GM23338 (cell line): Measurements from ENCODE around the gene COPB1. TPM values are rescaled to one million over a fixed set of nuclear protein-coding genes. Genes with fewer than 3 reads are reported as not detected.

Experiments used
- ATAC-seq: fragments of 200-7000 bp; cut with Tn5 transposase; 3 replicates; pipeline ENCODE4 v1.9.1; 2020
- DNase-seq: peaks from one replicate; pipeline ENCODE4 v3.0.0-alpha.2; 2015; ENCODE audit warnings: low spot score
- H2AFZ ChIP-seq: fragments of 200-600 bp; sonication (generic); 2 replicates; pipeline ENCODE4 v1.8.0; 2016; ENCODE audit warnings: antibody characterized with exemption, mild to moderate bottlenecking, moderate library complexity
- H3F3A ChIP-seq: fragments of 200-600 bp; sonication (generic); replicated peaks from 2 replicates; pipeline ENCODE4 v1.8.0; 2017; ENCODE audit warnings: antibody characterized with exemption, mixed run types, low read depth
- H3K27ac ChIP-seq: fragments of 200-600 bp; sonication (generic); 2 replicates; pipeline ENCODE4 v1.6.1; 2016; ENCODE audit warnings: low read depth
- H3K27me3 ChIP-seq: fragments of 200-600 bp; sonication (generic); 2 replicates; pipeline ENCODE4 v1.8.0; 2016; ENCODE audit warnings: mild to moderate bottlenecking, mixed run types, moderate library complexity; ENCODE audit not compliant: insufficient read depth
- H3K36me3 ChIP-seq: fragments of 200-600 bp; sonication (generic); 2 replicates; pipeline ENCODE4 v1.8.0; 2016; ENCODE audit warnings: mild to moderate bottlenecking; ENCODE audit not compliant: insufficient read depth
- H3K4me1 ChIP-seq: fragments of 200-600 bp; sonication (generic); 2 replicates; pipeline ENCODE4 v1.8.0; 2016; ENCODE audit warnings: mild to moderate bottlenecking, moderate library complexity; ENCODE audit not compliant: insufficient read depth
- H3K4me2 ChIP-seq: fragments of 200-600 bp; sonication (generic); 2 replicates; pipeline ENCODE4 v1.7.1; 2017; ENCODE audit warnings: mixed run types
- H3K4me3 ChIP-seq: fragments of 200-600 bp; sonication (generic); 2 replicates; pipeline ENCODE4 v1.6.1; 2016; ENCODE audit warnings: mixed run types
- H3K79me2 ChIP-seq: fragments of 200-600 bp; sonication (generic); replicated peaks from 2 replicates; pipeline ENCODE4 v1.8.0; 2017; ENCODE audit warnings: mild to moderate bottlenecking; ENCODE audit not compliant: insufficient read depth
- H3K9me2 ChIP-seq: fragments of 200-600 bp; sonication (generic); 2 replicates; pipeline ENCODE4 v1.8.0; 2017; ENCODE audit not compliant: insufficient read depth
- H4K20me1 ChIP-seq: fragments of 200-600 bp; sonication (generic); replicated peaks from 2 replicates; pipeline ENCODE4 v1.8.0; 2017; ENCODE audit warnings: mild to moderate bottlenecking; ENCODE audit not compliant: insufficient read depth
- H3K27ac Mint-ChIP-seq: 2 replicates; pipeline ENCODE4 v1.8.0; 2020; ENCODE audit warnings: inconsistent platforms, mild to moderate bottlenecking, moderate library complexity, mixed read lengths
- H3K27me3 Mint-ChIP-seq: 3 replicates; pipeline ENCODE4 v1.8.0; 2022; ENCODE audit warnings: low read depth, mild to moderate bottlenecking, moderate library complexity, mixed read lengths, inconsistent platforms; ENCODE audit not compliant: insufficient read depth, poor library complexity
- H3K36me3 Mint-ChIP-seq: 3 replicates; pipeline ENCODE4 v1.8.0; 2021; ENCODE audit warnings: low read depth, mild to moderate bottlenecking, inconsistent platforms, moderate library complexity, mixed read lengths
- H3K4me1 Mint-ChIP-seq: 3 replicates; pipeline ENCODE4 v1.8.0; 2020; ENCODE audit warnings: mild to moderate bottlenecking, inconsistent platforms, mixed read lengths
- H3K4me3 Mint-ChIP-seq: 3 replicates; pipeline ENCODE4 v1.8.0; 2021; ENCODE audit warnings: moderate library complexity, mild to moderate bottlenecking, inconsistent platforms, mixed read lengths
- H3K9me3 Mint-ChIP-seq: 3 replicates; pipeline ENCODE4 v1.8.0; 2020; ENCODE audit warnings: moderate library complexity, mild to moderate bottlenecking, inconsistent platforms, mixed read lengths
- CTCF ChIP-seq, 2 experiments: fragments of 200-600 bp in 1 of 2; sonication (generic) in 1 of 2; conservative IDR thresholded peaks; 2 replicates each; pipeline versions ENCODE4 v1.5.1 to v1.6.1; 2016 to 2017; ENCODE audit warnings: antibody characterized with exemption in 2 of 2, low read depth in 2 of 2, mild to moderate bottlenecking in 2 of 2, moderate library complexity in 1 of 2
- ETS1 ChIP-seq: IDR thresholded peaks from 2 replicates; pipeline ENCODE4 v1.6.1; 2016; ENCODE audit warnings: antibody characterized with exemption
- EZH2 ChIP-seq: fragments of 200-600 bp; sonication (generic); IDR thresholded peaks from one replicate; pipeline ENCODE4 v1.8.0; 2017; ENCODE audit warnings: antibody characterized with exemption, mild to moderate bottlenecking, low read depth; ENCODE audit not compliant: unreplicated experiment
- EZH2phosphoT487 ChIP-seq: fragments of 200-600 bp; sonication (generic); IDR thresholded peaks from one replicate; pipeline ENCODE4 v1.8.1; 2018; ENCODE audit warnings: antibody characterized with exemption; ENCODE audit not compliant: unreplicated experiment
- JUNB ChIP-seq: IDR thresholded peaks from one replicate; pipeline ENCODE4 v1.6.1; 2016; ENCODE audit warnings: antibody characterized with exemption; ENCODE audit not compliant: unreplicated experiment
- REST ChIP-seq: IDR thresholded peaks from one replicate; pipeline ENCODE4 v1.6.1; 2018; ENCODE audit warnings: antibody characterized with exemption; ENCODE audit not compliant: unreplicated experiment
- STAT1 ChIP-seq: IDR thresholded peaks from one replicate; pipeline ENCODE4 v1.6.1; 2016; ENCODE audit warnings: antibody characterized with exemption; ENCODE audit not compliant: unreplicated experiment
- ZNF114 ChIP-seq: fragments of 250-450 bp; sonication (Bioruptor Pico); IDR thresholded peaks from 2 replicates; pipeline ENCODE4 v1.5.0; 2020; ENCODE audit warnings: mild to moderate bottlenecking, moderate library complexity
- ZNF331 ChIP-seq: fragments of 250-450 bp; sonication (Bioruptor Pico); IDR thresholded peaks from 2 replicates; pipeline ENCODE4 v1.5.0; 2020; ENCODE audit warnings: low read depth, mild to moderate bottlenecking, moderate library complexity
- polyA plus RNA-seq: library from polyadenylated mRNA; unstranded; fragments of >200 nt; fragmentation: Nextera tagmentation; extraction: Ambion mirVana; gene quantifications from 2 replicates; pipeline ENCODE4 v1.2.1, GENCODE V29; 2016
- total RNA-seq: library from RNA; depleted of rRNA; stranded (reverse); fragments of >200 nt; shearing (Covaris generic); gene quantifications from 2 replicates; pipeline ENCODE4 v1.2.3, GENCODE V29; 2014

The COPB1 gene
- total and polyA plus RNA-seq, 2 experiments from 2014 or later = 42.3 to 104 TPM

- TF ChIP-seq CTCF (conservative IDR thresholded peaks at IDR 0.05; ENCODE audit: low read depth in 2 of 2) (no peak; a peak in 1 of 4 replicates), EZH2phosphoT487 (no peak), ETS1 (no peak), REST (no peak), JUNB (no peak)
- Histone ChIP-seq H3K36me3 (no peaks in the 10 kb centered on the region), H3K79me2 (no peaks in the 10 kb centered on the region), H3K4me1 (peaks cover 20% of the 10 kb centered on the region), H2AFZ (no peak overlapping the region), H3K4me3 (no peak overlapping the region), H3K27ac (no peak overlapping the region), H3K9me2 (no peaks in the 10 kb centered on the region), H3K27me3 (no peaks in the 10 kb centered on the region), H4K20me1 (no peaks in the 10 kb centered on the region), H3F3A (no peaks in the 10 kb centered on the region), H3K4me2 (no peak overlapping the region)
- no peak overlapping the region for H3K27ac Mint-ChIP-seq
- DNase-seq (peak; percentile 33), ATAC-seq (peak; percentile 16)
- H3K27me3 Mint-ChIP-seq = no peaks in the 10 kb centered on the region
- peaks cover 17% of the 10 kb centered on the region for H3K4me1 Mint-ChIP-seq
- no peaks in the 10 kb centered on the region for H3K9me3 Mint-ChIP-seq
- H3K36me3 Mint-ChIP-seq = no peaks in the 10 kb centered on the region
- no peak overlapping the region for H3K4me3 Mint-ChIP-seq
These were observed 79.4 kb downstream of the COPB1 start for GRCh38 chr11:14420223-14420622.

GRCh38 chr11:14418801-14419417, 80.7 kb downstream of the COPB1 start:
- H3K4me1 Mint-ChIP-seq = peaks cover 23% of the 10 kb centered on the region
- no peak overlapping the region for H3K4me3 Mint-ChIP-seq
- Histone ChIP-seq H3K36me3 (no peaks in the 10 kb centered on the region), H2AFZ (no peak overlapping the region), H3K4me2 (no peak overlapping the region), H4K20me1 (no peaks in the 10 kb centered on the region), H3K4me3 (no peak overlapping the region), H3K9me2 (no peaks in the 10 kb centered on the region), H3K4me1 (peaks cover 20% of the 10 kb centered on the region), H3K27me3 (no peaks in the 10 kb centered on the region), H3K27ac (no peak overlapping the region), H3F3A (no peaks in the 10 kb centered on the region), H3K79me2 (no peaks in the 10 kb centered on the region)
- TF ChIP-seq REST = no peak
- no peak for TF ChIP-seq STAT1
- no peak for TF ChIP-seq EZH2
- no peak for TF ChIP-seq EZH2phosphoT487
- TF ChIP-seq JUNB = no peak
- peak; percentile 86 to 90 for TF ChIP-seq CTCF (conservative IDR thresholded peaks at IDR 0.05; ENCODE audit: low read depth in 2 of 2)
- no peak for TF ChIP-seq ZNF114 (CRISPR knock-in tag)
- TF ChIP-seq ZNF331 (CRISPR knock-in tag) = no peak
- H3K9me3 Mint-ChIP-seq = no peaks in the 10 kb centered on the region
- no peak overlapping the region for H3K27ac Mint-ChIP-seq
- peak; percentile 69 for ATAC-seq
- H3K36me3 Mint-ChIP-seq = no peaks in the 10 kb centered on the region
- no peaks in the 10 kb centered on the region for H3K27me3 Mint-ChIP-seq
- DNase-seq = peak; percentile 92
